GM18499 (cell line): ENCODE measurements around the gene RASL10B.
"Not testable (repeated sequence)": the region's sequence is repeated elsewhere in the genome, so short reads cannot be mapped to it uniquely, and the experiment has no call there.

ENCODE experiments used
- ATAC-seq: cut with Tn5 transposase; IDR thresholded peaks from one replicate; pipeline ENCODE4 v1.9.1; 2021; ENCODE audit warnings: moderate number of reproducible peaks; ENCODE audit not compliant: insufficient read depth, unreplicated experiment

Gene RASL10B, protein sequence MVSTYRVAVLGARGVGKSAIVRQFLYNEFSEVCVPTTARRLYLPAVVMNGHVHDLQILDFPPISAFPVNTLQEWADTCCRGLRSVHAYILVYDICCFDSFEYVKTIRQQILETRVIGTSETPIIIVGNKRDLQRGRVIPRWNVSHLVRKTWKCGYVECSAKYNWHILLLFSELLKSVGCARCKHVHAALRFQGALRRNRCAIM

DNA sequence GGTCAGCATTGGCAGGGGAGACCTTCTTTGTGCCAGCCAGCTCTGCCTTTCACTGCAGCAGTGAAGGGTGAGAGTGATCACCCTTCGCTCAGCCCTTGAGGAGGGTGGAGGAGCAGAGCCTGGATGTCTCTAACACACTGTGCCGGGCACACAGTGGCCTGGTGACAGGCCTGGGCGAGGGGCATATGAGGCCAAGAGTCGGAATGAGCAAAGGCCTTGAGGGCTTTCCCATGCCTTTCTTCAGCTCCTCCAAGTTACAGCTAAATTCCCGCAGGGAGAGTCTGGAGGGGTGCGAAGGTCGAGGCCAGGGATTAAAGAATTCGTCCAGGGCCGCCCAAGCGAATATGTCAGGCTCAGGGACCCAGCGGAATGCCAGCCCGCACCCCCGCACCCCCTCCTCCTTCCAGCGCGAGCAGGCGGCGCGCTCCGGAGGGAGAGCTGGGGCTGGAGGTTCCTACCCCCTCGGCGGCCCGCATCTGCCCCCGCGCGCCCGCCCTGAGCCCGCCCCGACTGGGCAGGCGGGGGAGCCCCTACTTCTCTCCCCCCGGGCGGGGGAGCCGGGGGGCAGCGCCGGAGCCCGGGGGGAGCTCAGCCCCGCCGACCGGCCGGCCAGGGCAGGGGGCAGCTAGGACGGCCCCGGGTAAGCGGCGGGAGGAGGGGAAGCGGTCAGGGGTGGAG lies at the start of gene RASL10B:
Gene RASL10B, plus strand, starts transcription at position 401 of the 678 bp plus-strand sequence. CDS start 3,546 bp downstream, outside the sequence.
- ATAC-seq: no peak

DNA sequence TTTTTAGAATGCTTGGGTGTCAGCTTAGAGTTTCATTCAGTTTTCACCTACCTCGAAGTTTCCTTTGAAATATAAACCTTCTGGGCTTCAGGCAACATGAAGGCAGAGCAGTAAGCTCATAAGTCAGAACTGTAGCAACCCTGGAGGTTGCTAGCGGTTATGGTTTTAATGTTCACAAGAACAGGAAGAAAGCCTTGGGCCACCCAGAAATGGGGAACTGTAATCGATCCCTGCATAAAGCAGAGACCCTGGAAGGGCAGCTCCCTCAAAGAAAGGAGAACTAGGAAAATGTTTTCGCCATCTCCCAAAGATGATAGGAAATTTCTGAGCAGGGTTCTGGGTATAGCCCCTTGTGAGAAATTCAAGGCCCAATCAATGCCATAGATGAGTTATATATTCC lies 47.8 kb upstream of the RASL10B start:
- no peak for ATAC-seq

DNA sequence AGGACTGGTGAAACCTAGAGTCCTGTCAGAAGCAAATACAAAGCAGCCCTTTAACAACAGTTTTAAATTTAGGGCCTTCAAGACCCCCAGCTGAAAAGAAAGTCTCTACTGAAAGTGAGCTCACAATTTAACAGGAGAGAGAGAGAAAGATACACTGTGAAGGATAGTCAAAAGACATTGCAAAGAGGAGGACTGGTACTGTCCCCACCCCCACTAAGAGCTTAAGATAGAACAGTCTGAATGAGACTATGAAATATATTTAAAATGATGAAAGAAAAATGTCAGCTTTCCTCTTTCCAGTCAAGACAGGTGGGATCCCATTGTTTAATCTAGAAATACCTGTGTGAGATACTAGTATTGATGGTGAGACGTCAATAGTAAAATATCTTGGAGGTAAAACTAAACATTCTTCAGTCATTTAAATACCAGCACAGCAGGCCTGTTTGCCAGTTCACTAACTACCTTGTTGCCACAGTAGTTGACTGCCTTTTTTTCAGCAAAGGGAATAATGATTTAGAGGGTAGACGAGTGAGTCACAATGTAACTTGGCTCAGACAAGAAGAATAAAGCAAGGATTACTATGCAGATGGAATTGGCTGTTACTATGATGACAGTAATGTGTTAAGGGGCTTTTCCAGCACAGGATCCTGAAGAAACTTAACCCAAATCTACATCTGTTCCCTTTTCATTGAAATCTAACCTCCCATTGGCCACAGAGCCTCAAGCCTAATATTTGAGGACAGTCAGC lies 47.2 kb upstream of the RASL10B start:
- ATAC-seq: no peak

DNA sequence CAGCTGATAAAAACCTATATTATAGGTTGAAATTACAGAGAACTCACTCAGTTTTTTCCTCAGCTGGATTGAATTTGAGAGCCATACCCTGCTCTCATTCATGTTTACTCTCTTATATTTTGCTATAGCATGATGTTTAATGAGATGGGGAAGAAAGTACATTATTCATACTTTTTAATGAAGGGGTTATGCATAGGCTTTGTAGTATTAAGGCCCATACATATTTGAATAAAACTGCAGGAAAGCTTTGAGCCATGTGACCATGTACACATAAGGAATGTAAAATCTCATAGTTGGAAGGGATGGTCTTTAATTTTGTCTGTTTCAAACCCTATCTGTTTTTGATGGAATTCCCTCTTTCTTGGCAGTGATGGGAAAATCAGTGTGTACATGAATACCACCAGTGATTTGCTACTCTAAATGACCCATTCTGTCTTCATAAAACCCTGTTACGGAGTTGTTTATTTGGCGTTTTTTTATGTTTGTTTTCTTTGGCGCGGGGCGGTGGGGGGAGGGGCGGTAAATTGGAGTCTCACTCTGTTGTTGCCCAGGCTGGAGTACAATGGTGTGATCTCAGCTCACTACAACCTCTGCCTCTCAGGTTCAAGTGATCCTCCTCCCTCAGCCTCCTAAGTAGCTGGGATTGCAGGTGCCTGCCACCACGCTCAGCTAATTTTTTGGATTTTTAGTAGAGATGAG lies 38.8 kb upstream of the RASL10B start:
- no peak for ATAC-seq

DNA sequence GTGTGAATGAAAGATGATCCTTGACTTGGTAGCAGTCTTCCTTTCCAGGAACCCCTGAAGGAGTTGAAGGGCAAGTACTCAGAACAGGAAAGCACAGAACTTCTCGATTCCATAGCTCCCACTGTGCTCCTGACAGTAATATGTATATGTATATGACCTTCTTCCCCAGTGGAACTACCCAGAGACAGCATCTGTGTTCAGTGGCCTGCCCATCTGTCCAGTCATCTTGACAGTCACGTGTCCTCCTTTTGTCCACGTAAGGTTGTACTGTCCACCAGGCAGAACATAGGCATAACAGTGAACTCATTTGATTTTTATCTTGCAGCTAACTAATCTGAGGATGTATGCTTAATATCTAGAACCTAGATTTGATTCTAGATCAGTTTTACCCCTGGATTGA lies 37.8 kb upstream of the RASL10B start:
- no peak for ATAC-seq

DNA sequence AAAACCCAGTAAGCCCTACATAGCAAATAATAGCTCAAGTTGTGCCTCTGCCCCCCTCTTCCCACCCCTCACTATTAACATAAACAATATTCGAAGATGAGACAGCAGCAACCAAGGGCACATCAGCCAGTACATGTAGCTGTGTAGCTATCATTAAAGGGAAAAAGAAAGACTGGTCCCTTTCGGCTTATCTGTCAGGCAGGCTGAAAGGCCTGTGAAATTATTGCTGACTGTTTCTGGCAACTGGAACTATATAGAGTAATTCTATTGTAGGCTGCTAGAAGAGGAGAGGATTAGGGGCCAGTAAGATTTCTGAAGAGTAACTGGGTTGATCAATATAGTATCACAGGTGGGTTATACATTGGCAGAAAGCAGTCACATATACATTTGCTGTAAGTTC lies 36.5 kb upstream of the RASL10B start:
- ATAC-seq: no peak

DNA sequence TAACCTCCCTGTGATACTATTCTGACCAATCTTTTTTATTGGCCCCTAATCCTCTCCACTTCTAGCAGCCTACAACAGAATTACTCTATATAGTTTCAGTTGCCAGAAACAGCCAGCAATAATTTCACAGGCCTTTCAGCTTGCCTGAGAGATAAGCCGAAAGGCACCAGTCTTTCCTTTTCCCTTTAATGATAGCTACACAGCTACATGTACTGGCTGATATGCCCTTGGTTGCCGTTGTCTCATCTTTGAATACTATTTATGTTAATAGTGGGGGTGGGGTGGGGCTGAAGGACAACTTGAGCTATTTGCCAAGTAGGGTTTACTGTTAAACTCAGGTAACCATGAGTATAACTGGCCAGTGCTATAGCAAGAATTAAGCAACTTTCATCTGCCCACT lies 35.8 kb upstream of the RASL10B start:
- no peak for ATAC-seq

DNA sequence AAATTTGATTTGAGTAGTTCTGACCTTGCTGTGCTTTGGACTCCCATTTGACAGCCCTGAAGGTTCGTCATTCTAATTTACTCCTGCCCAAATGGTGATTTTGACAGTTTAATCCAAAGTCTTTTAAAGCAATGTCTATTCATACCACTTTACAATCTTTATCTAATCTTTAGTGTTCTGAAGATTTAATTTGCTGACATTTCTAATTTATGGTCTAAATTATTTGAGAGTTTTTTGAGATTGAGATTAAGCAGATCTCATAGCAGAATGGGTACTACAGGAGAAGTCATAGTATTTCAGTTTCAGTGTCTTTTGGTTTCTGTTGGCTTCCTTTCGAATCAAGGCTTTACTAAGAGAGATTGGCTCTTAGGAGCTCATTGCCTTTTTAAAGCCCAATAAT lies 32.6 kb upstream of the RASL10B start:
- no peak for ATAC-seq

DNA sequence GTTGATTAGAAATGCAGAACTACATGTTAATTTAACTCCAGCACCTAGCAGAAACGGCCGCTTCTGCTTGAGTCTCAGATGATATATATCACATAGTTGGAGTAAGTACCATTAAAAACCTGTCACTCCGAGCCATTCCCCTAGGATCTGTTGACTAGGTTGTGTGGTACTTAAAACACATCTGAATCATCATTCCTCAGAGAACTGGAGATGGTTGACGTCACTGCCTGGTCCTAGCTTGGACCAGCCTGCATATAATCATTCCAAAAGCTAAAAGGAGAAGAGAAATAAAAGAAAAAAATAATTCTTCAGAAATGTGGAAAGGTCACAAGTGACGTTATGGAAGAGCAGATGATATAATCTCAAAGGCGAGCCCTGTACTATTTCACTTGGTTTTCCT lies 31.3 kb upstream of the RASL10B start:
- no peak for ATAC-seq

DNA sequence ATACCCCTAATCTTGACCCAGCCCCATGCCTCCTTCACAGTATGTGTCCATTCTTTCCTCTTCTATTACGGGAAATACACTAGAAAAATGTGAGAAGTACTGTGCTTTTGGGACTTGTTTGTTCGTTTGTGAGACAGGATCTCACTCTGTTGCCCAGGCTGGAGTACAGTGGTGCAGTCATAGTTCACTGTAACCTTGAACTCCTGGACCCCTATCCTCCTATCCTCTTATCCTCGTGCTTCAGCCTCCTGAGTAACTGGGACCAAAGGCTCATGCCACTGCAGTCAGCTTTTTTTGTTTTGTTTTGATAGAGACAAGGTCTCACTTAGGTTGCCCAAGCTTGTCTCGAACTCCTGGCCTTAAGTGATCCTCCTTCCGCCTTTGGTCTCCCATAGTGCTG lies 29.9 kb upstream of the RASL10B start:
- ATAC-seq: no peak

DNA sequence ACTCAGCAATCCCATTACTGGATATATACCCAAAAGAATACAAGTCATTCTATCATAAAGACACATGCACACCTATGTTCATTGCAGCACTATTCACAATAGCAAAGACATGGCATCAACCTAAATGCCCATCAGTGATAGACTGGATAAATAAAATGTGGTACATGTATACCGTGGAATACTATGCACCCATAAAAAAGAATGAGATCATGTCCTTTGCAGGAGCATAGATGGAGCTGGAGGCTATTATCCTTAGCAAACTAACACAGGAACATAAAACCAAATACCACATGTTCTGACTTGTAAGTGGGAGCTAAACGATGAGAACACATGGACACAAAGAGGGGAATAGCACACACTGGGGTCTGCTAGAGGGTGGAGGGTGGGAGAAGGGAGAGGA lies 28.1 kb upstream of the RASL10B start:
- not testable (repeated sequence) for ATAC-seq

DNA sequence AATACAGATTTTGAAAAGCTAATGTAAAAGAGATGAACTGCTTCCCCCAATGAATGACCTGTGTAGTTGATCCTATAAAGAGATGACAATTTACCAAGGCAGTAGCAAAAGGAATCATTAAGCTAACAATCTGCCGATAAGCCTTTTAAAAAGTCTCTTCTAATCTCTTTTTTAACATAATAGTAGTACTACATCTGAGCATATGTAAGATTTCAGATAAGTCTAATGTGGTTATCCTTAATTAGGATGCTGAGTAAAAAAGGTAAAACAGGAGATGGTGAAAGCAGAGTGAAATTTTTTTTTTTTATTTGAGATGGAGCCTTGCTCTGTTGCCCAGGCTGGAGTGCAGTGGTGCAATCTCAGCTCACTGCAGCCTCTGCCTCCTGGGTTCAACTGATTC lies 26.2 kb upstream of the RASL10B start:
- ATAC-seq: no peak

DNA sequence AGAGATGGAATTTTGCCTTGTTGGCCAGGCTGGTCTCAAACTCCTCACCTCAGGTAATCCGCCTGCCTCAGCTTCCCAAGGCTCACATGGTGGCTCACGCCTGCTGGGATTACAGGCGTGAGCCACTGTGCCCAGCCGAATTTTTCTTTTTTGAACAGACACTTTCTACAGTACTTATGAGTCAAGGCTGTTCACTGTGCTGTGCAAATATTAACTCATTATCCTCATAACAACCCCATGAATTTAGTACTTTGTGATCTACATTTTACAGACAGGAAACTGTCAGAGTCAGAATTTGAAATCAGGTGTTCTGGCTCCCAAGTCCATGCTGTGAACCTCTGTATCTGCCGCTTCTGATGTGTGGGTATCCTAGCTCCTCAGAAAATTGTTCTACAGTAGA lies 25.7 kb upstream of the RASL10B start:
- ATAC-seq: no peak

DNA sequence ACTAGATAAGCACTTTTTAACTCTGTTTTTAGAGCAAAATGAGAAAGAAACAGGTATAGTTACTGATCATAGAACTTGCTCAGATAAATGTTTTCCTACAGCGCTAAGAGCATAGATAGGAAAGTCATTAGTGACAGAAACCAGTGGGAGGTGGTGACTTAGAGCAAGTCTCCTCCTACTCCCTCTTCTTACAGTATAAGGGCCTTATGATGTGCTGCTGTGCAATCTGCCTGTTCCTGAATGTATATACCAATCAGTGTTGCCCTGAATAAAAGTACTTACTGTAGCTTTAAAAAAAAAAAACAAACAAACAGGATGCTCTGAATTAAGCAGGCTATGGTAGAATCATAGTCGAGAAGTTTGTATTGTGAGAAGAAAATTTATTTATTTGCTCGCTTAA lies 23.3 kb upstream of the RASL10B start:
- ATAC-seq: no peak

DNA sequence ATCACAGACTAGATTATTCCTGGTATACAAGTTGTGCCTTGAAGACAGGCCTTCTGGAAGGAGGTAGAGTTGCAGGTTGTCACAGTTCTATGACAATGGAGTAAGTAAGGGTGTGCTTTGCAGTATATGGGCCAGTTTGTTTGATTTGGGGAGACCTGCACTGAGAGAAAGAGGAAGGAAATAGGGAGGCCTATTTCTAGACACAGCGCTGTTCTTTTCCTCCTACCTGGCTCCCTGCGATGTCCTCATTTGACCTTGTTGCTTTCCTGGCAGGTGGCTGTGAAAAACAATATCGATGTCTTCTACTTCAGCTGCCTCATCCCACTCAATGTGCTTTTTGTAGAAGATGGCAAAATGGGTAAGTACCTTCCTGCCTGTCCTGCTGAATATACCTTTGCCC lies 22.5 kb upstream of the RASL10B start:
- ATAC-seq: no peak

DNA sequence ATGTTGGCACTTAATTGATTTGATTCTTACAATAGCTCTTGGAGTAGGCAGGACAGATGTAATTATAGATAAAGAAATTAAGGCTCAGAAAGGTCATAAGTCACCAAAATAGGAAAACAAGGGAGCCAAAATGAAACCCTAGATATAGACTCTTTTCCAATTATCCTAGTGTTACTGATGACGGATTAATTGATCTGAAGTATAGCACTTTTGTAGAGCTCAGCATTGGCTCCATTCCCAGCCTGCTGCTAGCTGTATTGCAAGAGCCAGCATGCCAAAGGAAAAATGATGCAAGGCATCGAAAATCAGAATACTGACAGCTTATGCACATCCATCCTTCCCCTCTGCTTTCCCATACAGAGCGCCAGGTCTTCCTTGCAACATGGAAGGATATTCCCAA lies 21.6 kb upstream of the RASL10B start:
- no peak for ATAC-seq

DNA sequence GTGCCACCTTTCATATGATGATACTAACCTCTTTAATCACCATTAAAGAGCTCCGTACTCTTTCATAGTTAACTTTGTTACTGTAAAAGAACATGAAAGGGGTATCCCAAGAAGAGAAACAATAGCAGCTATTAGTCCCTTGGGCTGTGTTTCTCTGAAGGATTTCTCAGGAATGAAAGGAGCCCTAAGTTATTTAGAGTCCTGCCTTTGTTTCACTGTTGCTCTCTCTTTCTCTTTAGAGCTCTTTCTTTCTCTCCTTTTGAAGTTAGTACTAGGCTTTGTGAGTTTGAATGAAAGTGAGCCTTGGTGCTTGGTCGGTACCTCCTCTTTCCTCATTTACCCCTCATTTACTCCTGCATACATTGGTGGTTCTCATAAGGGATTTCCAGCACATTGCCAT lies 20.5 kb upstream of the RASL10B start:
- ATAC-seq: no peak

DNA sequence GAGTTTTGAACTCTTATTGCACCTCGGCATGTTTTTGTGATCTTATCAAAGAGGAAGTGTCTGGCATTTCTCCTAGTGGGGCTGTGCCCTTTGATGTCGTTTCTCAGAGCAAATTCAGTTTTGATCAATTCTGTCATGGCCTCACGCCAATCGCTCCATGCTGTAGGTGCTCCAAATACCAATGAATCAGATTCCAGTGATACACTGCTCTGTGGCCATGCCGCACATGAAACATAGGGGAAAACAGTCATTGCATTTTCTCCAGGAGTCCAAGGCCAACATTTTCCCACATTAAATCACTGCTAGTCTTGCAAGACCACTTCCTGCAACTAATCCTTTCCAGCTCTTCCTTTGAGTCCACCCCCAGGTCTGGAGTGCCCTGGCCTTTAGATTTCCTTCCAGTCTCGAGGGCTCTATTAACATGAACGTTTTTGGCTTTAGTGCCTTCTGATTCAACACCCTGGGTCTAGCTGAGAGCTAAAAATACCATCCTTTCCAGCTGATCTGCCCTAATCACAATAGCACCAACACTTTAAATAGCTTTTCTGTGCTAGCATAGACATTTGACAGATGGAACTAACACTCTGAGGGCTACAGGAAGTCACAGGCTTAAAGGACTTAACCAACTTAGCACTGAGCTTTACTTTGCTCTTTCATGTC lies 18.2 kb upstream of the RASL10B start:
- ATAC-seq: no peak

DNA sequence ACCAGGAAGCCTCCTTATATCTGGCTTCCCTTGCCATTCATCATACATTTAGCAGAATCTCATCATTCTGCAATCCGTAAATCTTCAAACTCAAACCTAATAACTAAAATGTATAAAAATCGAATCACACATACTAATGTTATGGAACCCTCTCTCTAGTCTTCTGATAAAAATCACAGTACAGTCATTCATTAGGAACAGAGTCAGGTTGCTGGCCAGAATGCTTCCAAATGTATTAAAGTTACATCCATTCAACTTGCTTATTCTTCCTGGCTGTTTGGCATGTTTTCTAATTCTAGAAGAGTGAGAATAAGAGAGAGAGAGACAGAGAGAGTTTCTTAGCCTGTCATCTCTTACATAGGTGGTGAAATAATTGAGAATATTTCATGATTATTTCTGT lies 16.5 kb upstream of the RASL10B start:
- ATAC-seq: no peak

DNA sequence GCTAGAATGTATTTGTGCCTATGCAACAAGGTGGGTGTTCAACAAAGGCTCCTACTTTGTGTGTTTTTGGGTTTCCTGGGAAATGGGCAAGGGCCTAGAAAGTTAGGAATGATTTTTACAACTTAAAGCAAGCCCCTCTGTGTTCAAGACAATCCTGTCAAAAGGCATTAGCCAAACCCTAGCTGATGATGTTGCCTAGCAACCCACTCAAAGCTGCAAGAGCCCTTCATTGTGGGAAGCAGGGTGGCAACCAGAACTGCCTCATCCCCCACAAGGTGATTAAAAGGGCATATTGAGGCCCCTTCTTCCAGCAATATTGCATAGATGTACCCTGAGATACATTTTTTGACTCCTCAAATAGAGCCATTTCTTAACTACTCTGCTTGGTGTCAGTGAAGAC lies 16.0 kb upstream of the RASL10B start:
- no peak for ATAC-seq

DNA sequence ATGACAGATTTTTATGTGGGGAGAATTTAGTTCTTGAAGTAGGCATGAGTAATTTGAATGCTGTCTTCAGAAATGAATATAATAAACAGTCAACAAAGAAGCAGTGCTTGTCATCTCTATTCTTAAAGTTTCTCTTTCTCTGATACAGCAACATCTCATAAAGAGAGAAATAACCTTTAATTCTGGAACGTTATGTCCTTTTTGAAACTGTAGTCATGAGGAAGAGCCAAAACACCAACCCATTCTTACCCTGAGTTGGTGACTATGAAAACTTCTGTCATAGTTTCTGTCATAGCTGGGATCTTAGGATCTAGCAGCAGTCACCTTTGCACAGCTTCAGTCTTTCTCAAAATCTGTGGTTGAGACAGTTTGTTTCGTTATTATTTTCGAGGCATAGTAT lies 15.3 kb upstream of the RASL10B start:
- no peak for ATAC-seq
